Measurements from ENCODE around the gene TBC1D8B. TPM values are rescaled to one million over a fixed set of nuclear protein-coding genes. Genes with fewer than 3 reads are reported as not detected.

TBC1D8B gene
- total and polyA plus RNA-seq, 2 experiments from 2014 or later = 6.4 to 14.6 TPM

- TF ChIP-seq EZH2 (IDR thresholded peaks at IDR 0.05; ENCODE audit: borderline replicate concordance) (no peak), EZH2phosphoT487 (IDR thresholded peaks at IDR 0.05; ENCODE audit: low read depth, severe bottlenecking, unreplicated experiment) (no peak), CTCF (IDR thresholded peaks at IDR 0.05; ENCODE audit: poor library complexity) (no peak)
- Histone ChIP-seq H3K9me2 (replicated peaks; ENCODE audit: insufficient read depth) (no peaks in the 10 kb centered on the region), H4K20me1 (ENCODE audit: insufficient read depth, poor library complexity, severe bottlenecking) (no peaks in the 10 kb centered on the region), H3K4me3 (no peak overlapping the region), H3K27ac (no peak overlapping the region), H3K36me3 (replicated peaks; ENCODE audit: insufficient read depth, low read depth) (no peaks in the 10 kb centered on the region), H3K4me1 (ENCODE audit: insufficient read depth) (no peaks in the 10 kb centered on the region), H2AFZ (no peak overlapping the region), H3K27me3 (no peaks in the 10 kb centered on the region), H3K9me3 (ENCODE audit: low read depth) (no peaks in the 10 kb centered on the region), H3K4me2 (no peak overlapping the region), H3K79me2 (no peaks in the 10 kb centered on the region)
- WGBS (ENCODE audit: low lambda C conversion rate, missing lambda C conversion rate) = 57% methylated on average over 6 of the region's 6 CpGs
- DNase-seq (ENCODE audit: low spot score) = no peak
These were observed 115.5 kb downstream of the TBC1D8B start for GRCh38 chrX:106917830-106918500.

GRCh38 chrX:106919932-106920452 lies 117.5 kb downstream of the TBC1D8B start, which contains the start of gene CLDN2:
CLDN2 (plus strand) TSS chrX:106920402; CDS start chrX:106928229, 7,827 bp downstream.
- Histone ChIP-seq H2AFZ (no peak within 1 kb of the TSS), H3K9me3 (ENCODE audit: low read depth) (no peaks in the 10 kb centered on the region), H3K79me2 (no peaks in the 10 kb centered on the region), H3K4me1 (ENCODE audit: insufficient read depth) (no peaks in the 10 kb centered on the region), H3K9me2 (replicated peaks; ENCODE audit: insufficient read depth) (no peaks in the 10 kb centered on the region), H4K20me1 (ENCODE audit: insufficient read depth, poor library complexity, severe bottlenecking) (no peaks in the 10 kb centered on the region), H3K4me2 (no peak within 1 kb of the TSS), H3K4me3 (no peak within 1 kb of the TSS), H3K27me3 (no peaks in the 10 kb centered on the region), H3K27ac (no peak within 1 kb of the TSS), H3K36me3 (replicated peaks; ENCODE audit: insufficient read depth, low read depth) (no peaks in the 10 kb centered on the region)
- TF ChIP-seq CTCF (IDR thresholded peaks at IDR 0.05; ENCODE audit: poor library complexity) (no peak), EZH2phosphoT487 (IDR thresholded peaks at IDR 0.05; ENCODE audit: low read depth, severe bottlenecking, unreplicated experiment) (no peak), EZH2 (IDR thresholded peaks at IDR 0.05; ENCODE audit: borderline replicate concordance) (no peak)
- no peak for DNase-seq (ENCODE audit: low spot score)
- WGBS (ENCODE audit: low lambda C conversion rate, missing lambda C conversion rate) = 28% methylated on average over 2 of the region's 2 CpGs

- Histone ChIP-seq H3K9me3 (ENCODE audit: low read depth) (no peaks in the 10 kb centered on the region), H3K4me3 (no peak overlapping the region), H3K9me2 (replicated peaks; ENCODE audit: insufficient read depth) (no peaks in the 10 kb centered on the region), H3K4me1 (ENCODE audit: insufficient read depth) (no peaks in the 10 kb centered on the region), H4K20me1 (ENCODE audit: insufficient read depth, poor library complexity, severe bottlenecking) (no peaks in the 10 kb centered on the region), H3K36me3 (replicated peaks; ENCODE audit: insufficient read depth, low read depth) (no peaks in the 10 kb centered on the region), H3K4me2 (no peak overlapping the region), H3K27ac (no peak overlapping the region), H3K79me2 (no peaks in the 10 kb centered on the region), H2AFZ (no peak overlapping the region), H3K27me3 (no peaks in the 10 kb centered on the region)
- 59% methylated on average over 2 of the region's 2 CpGs for WGBS (ENCODE audit: low lambda C conversion rate, missing lambda C conversion rate)
- TF ChIP-seq EZH2 (IDR thresholded peaks at IDR 0.05; ENCODE audit: borderline replicate concordance) = no peak
- TF ChIP-seq EZH2phosphoT487 (IDR thresholded peaks at IDR 0.05; ENCODE audit: low read depth, severe bottlenecking, unreplicated experiment) = no peak
- no peak for TF ChIP-seq CTCF (IDR thresholded peaks at IDR 0.05; ENCODE audit: poor library complexity)
- no peak for DNase-seq (ENCODE audit: low spot score)
These were observed 119.2 kb downstream of the TBC1D8B start for GRCh38 chrX:106921637-106922036.

Other genes starting within 250 kb of the TBC1D8B start
- 2.6 and 4.2 TPM in 2 replicates for gene RADX, start 190.7 kb upstream of the TBC1D8B start, total RNA-seq
- gene RADX, start 190.7 kb upstream of the TBC1D8B start, polyA plus RNA-seq = 2.1 and 2.9 TPM in 2 replicates
- gene RNF128, start 76.0 kb upstream of the TBC1D8B start, total RNA-seq = 95.0 and 101 TPM in 2 replicates
- 39.2 and 58.0 TPM in 2 replicates for gene RNF128, start 76.0 kb upstream of the TBC1D8B start, polyA plus RNA-seq
- gene RIPPLY1, start 100.7 kb downstream of the TBC1D8B start, total RNA-seq = not detected in 2 replicates
- 0.21 TPM in 1 of 2 replicates, not detected in the other for gene RIPPLY1, start 100.7 kb downstream of the TBC1D8B start, polyA plus RNA-seq
- gene CLDN2, start 117.7 kb downstream of the TBC1D8B start, total RNA-seq = 3.9 and 4.9 TPM in 2 replicates
- 4.0 and 5.2 TPM in 2 replicates for gene CLDN2, start 117.7 kb downstream of the TBC1D8B start, polyA plus RNA-seq
- 31.2 and 35.7 TPM in 2 replicates for gene MORC4, start 197.5 kb downstream of the TBC1D8B start, total RNA-seq
- 25.7 and 27.7 TPM in 2 replicates for gene MORC4, start 197.5 kb downstream of the TBC1D8B start, polyA plus RNA-seq